OCI-LY3 (cell line): Measurements from ENCODE around the gene SPATA21.

ENCODE experiments used
- EZH2phosphoT487 ChIP-seq: fragments of 200-600 bp; shearing (Covaris generic); IDR thresholded peaks from 2 replicates; pipeline ENCODE4 v1.6.1; 2018; ENCODE audit warnings: antibody characterized with exemption, mixed run types, low read depth
- TF ChIP-seq, protein P1 (sequence below): fragments of 200-600, 300-600 bp; sonication (generic); IDR thresholded peaks from 2 replicates; pipeline ENCODE4 v1.5.1; 2014; ENCODE audit warnings: antibody characterized with exemption, low read length, low read depth

DNA sequence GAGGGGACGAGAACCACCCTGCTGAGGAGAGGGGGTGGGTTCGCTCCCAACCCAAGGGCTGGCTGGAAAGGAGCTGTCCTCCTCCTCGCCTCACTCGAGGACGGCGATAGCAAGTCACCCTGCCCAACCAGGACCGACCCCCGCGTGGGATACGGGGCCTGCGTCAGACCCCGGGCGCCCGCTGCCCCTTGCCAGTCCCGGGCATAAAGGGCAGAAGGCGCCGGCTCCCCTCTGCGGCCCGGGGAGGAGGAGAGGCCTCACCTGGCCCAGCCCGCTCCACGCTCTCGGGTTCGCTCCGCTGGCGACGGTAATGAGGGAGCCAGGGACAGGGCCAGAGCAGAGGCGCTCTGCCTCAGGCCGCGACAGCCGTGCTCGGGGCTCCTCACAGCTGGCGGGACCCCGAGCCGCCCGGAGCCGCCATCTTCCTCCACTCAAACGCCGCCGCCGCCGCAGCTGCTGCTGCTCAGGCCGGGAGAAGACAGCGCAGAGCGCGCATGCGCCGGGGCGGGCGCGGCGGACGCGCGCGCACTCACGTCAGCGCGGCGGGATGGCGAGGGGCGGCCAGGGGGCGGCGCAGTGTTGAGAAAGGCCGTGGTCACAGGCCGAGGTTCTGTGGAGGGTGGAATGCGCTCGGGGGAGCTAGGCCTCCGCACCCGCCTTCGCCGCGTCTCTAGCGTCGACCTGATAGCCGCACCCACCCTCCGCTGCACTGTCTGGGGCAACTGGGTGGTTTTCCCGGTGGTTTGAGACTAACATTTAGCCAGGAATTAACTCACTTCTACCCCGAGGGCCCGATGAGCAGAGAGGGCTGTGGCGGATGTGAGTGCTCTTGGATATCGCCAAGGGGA is 85.0 kb downstream of the SPATA21 start, which contains the start of gene FBXO42:
- TF ChIP-seq, protein P1, sequence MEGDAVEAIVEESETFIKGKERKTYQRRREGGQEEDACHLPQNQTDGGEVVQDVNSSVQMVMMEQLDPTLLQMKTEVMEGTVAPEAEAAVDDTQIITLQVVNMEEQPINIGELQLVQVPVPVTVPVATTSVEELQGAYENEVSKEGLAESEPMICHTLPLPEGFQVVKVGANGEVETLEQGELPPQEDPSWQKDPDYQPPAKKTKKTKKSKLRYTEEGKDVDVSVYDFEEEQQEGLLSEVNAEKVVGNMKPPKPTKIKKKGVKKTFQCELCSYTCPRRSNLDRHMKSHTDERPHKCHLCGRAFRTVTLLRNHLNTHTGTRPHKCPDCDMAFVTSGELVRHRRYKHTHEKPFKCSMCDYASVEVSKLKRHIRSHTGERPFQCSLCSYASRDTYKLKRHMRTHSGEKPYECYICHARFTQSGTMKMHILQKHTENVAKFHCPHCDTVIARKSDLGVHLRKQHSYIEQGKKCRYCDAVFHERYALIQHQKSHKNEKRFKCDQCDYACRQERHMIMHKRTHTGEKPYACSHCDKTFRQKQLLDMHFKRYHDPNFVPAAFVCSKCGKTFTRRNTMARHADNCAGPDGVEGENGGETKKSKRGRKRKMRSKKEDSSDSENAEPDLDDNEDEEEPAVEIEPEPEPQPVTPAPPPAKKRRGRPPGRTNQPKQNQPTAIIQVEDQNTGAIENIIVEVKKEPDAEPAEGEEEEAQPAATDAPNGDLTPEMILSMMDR: peak; percentile 38
- TF ChIP-seq EZH2phosphoT487: no peak
